Activated T-cell treated with anti-CD3 and anti-CD28 coated beads, Interleukin-2, amount 50 U/mL, for 4 hours (primary cell): Measurements from ENCODE around the gene PYDC2. TPM values are rescaled to one million over a fixed set of nuclear protein-coding genes. Genes with fewer than 3 reads are reported as not detected.
"Not testable (repeated sequence)": the region's sequence is repeated elsewhere in the genome, so short reads cannot be mapped to it uniquely, and the experiment has no call there.

Experiments used
- ATAC-seq, 2 donors: fragments of 200-7000 bp; cut with Tn5 transposase; one replicate each; pipeline ENCODE4 v1.10.0; 2021
- DNase-seq: peaks from one replicate; pipeline ENCODE4 v3.0.0-alpha.2; 2020
- H3K27me3 Mint-ChIP-seq: one replicate; pipeline ENCODE4 v1.8.0; 2021; ENCODE audit warnings: low read depth, mixed read lengths
- H3K36me3 Mint-ChIP-seq: one replicate; pipeline ENCODE4 v1.8.0; 2022; ENCODE audit warnings: mixed read lengths; ENCODE audit not compliant: insufficient read depth
- H3K4me1 Mint-ChIP-seq: one replicate; pipeline ENCODE4 v1.8.0; 2021; ENCODE audit warnings: low read depth, mixed read lengths
- H3K4me3 Mint-ChIP-seq: one replicate; pipeline ENCODE4 v1.8.0; 2021; ENCODE audit warnings: mild to moderate bottlenecking, moderate library complexity, mixed read lengths
- H3K9me3 Mint-ChIP-seq: one replicate; pipeline ENCODE4 v1.8.0; 2021; ENCODE audit warnings: mixed read lengths
- total RNA-seq, 3 donors: library from RNA; stranded (reverse); gene quantifications; one replicate each; pipeline ENCODE4 v1.2.1, GENCODE V29; 2021

The PYDC2 gene
- total RNA-seq, 3 donors from 2014 or later = not detected

- Mint-ChIP-seq H3K4me3 (no peak overlapping the region), H3K27me3 (no peaks in the 10 kb centered on the region), H3K36me3 (no peaks in the 10 kb centered on the region), H3K4me1 (no peaks in the 10 kb centered on the region), H3K9me3 (peaks cover 3% of the 10 kb centered on the region)
- DNase-seq (no peak), ATAC-seq (no peak)
Observed at GRCh38 chr3:191438150-191438814, 22.7 kb upstream of the PYDC2 start.

GRCh38 chr3:191440532-191440931 is 20.4 kb upstream of the PYDC2 start:
- no peaks in the 10 kb centered on the region for H3K27me3 Mint-ChIP-seq
- peaks cover 3% of the 10 kb centered on the region for H3K9me3 Mint-ChIP-seq
- H3K36me3 Mint-ChIP-seq = no peaks in the 10 kb centered on the region
- no peak for DNase-seq
- ATAC-seq = no peak
- H3K4me1 Mint-ChIP-seq = no peaks in the 10 kb centered on the region
- H3K4me3 Mint-ChIP-seq = no peak overlapping the region

GRCh38 chr3:191441687-191442086 is 19.3 kb upstream of the PYDC2 start:
- H3K4me3 Mint-ChIP-seq = no peak overlapping the region
- H3K27me3 Mint-ChIP-seq = no peaks in the 10 kb centered on the region
- DNase-seq (no peak), ATAC-seq (no peak)
- peaks cover 3% of the 10 kb centered on the region for H3K9me3 Mint-ChIP-seq
- no peaks in the 10 kb centered on the region for H3K36me3 Mint-ChIP-seq
- H3K4me1 Mint-ChIP-seq = no peaks in the 10 kb centered on the region

GRCh38 chr3:191444569-191444968 is 16.4 kb upstream of the PYDC2 start:
- no peak for ATAC-seq
- H3K36me3 Mint-ChIP-seq = no peaks in the 10 kb centered on the region

GRCh38 chr3:191449256-191449655 is 11.7 kb upstream of the PYDC2 start:
- Mint-ChIP-seq H3K36me3 (no peaks in the 10 kb centered on the region), H3K4me3 (no peak overlapping the region), H3K4me1 (no peaks in the 10 kb centered on the region), H3K9me3 (peaks cover 15% of the 10 kb centered on the region), H3K27me3 (no peaks in the 10 kb centered on the region)
- ATAC-seq (no peak), DNase-seq (no peak)

More at GRCh38 chr3:191444569-191444968, 16.4 kb upstream of the PYDC2 start:
- Mint-ChIP-seq H3K9me3 (peaks cover 7% of the 10 kb centered on the region), H3K27me3 (no peaks in the 10 kb centered on the region), H3K4me3 (no peak overlapping the region), H3K4me1 (no peaks in the 10 kb centered on the region)
- DNase-seq = no peak

GRCh38 chr3:191455257-191455952 is 5.6 kb upstream of the PYDC2 start:
- Mint-ChIP-seq H3K27me3 (no peaks in the 10 kb centered on the region), H3K9me3 (peaks cover 10% of the 10 kb centered on the region), H3K4me1 (no peaks in the 10 kb centered on the region), H3K4me3 (no peak overlapping the region), H3K36me3 (no peaks in the 10 kb centered on the region)
- DNase-seq (no peak), ATAC-seq (no peak)

- no peaks in the 10 kb centered on the region for H3K9me3 Mint-ChIP-seq
Observed at GRCh38 chr3:191460360-191460759, 603 bp upstream of the PYDC2 start.

GRCh38 chr3:191470080-191470479 is 9.1 kb downstream of the PYDC2 start:
- H3K36me3 Mint-ChIP-seq = no peaks in the 10 kb centered on the region

More at GRCh38 chr3:191460360-191460759, 603 bp upstream of the PYDC2 start:
- ATAC-seq (no peak), DNase-seq (no peak)
- Mint-ChIP-seq H3K27me3 (no peaks in the 10 kb centered on the region), H3K4me1 (no peaks in the 10 kb centered on the region), H3K4me3 (no peak overlapping the region), H3K36me3 (no peaks in the 10 kb centered on the region)

GRCh38 chr3:191470545-191470944 is 9.6 kb downstream of the PYDC2 start:
- Mint-ChIP-seq H3K36me3 (no peaks in the 10 kb centered on the region), H3K4me3 (no peak overlapping the region), H3K4me1 (no peaks in the 10 kb centered on the region), H3K9me3 (peaks cover 4% of the 10 kb centered on the region), H3K27me3 (no peaks in the 10 kb centered on the region)
- ATAC-seq (no peak), DNase-seq (no peak)

More at GRCh38 chr3:191470080-191470479, 9.1 kb downstream of the PYDC2 start:
- Mint-ChIP-seq H3K4me1 (no peaks in the 10 kb centered on the region), H3K4me3 (no peak overlapping the region), H3K9me3 (peaks cover 4% of the 10 kb centered on the region), H3K27me3 (no peaks in the 10 kb centered on the region)
- DNase-seq (no peak), ATAC-seq (no peak)

- H3K27me3 Mint-ChIP-seq = no peaks in the 10 kb centered on the region
- no peak for DNase-seq
- no peaks in the 10 kb centered on the region for H3K36me3 Mint-ChIP-seq
- H3K9me3 Mint-ChIP-seq = peaks cover 4% of the 10 kb centered on the region
- no peaks in the 10 kb centered on the region for H3K4me1 Mint-ChIP-seq
- no peak overlapping the region for H3K4me3 Mint-ChIP-seq
- no peak for ATAC-seq
Observed at GRCh38 chr3:191473661-191474198, 12.8 kb downstream of the PYDC2 start.

GRCh38 chr3:191476066-191476772 is 15.3 kb downstream of the PYDC2 start:
- H3K4me3 Mint-ChIP-seq = no peak overlapping the region
- no peaks in the 10 kb centered on the region for H3K36me3 Mint-ChIP-seq
- no peaks in the 10 kb centered on the region for H3K4me1 Mint-ChIP-seq
- ATAC-seq (no peak), DNase-seq (no peak)
- H3K27me3 Mint-ChIP-seq = no peaks in the 10 kb centered on the region
- H3K9me3 Mint-ChIP-seq = peaks cover 10% of the 10 kb centered on the region

GRCh38 chr3:191483994-191484393 is 23.0 kb downstream of the PYDC2 start:
- DNase-seq, ATAC-seq, H3K4me3 Mint-ChIP-seq, H3K4me1 Mint-ChIP-seq, H3K36me3 Mint-ChIP-seq, H3K27me3 Mint-ChIP-seq: not testable (repeated sequence)
- H3K9me3 Mint-ChIP-seq = peaks cover 15% of the 10 kb centered on the region

GRCh38 chr3:191484461-191484860 is 23.5 kb downstream of the PYDC2 start:
- H3K4me3 Mint-ChIP-seq = no peak overlapping the region
- ATAC-seq (no peak), DNase-seq (no peak)
- peaks cover 15% of the 10 kb centered on the region for H3K9me3 Mint-ChIP-seq
- no peaks in the 10 kb centered on the region for H3K36me3 Mint-ChIP-seq
- no peaks in the 10 kb centered on the region for H3K4me1 Mint-ChIP-seq
- no peaks in the 10 kb centered on the region for H3K27me3 Mint-ChIP-seq

- Mint-ChIP-seq H3K4me1 (no peaks in the 10 kb centered on the region), H3K9me3 (peaks cover 4% of the 10 kb centered on the region), H3K4me3 (no peak overlapping the region), H3K36me3 (no peaks in the 10 kb centered on the region), H3K27me3 (no peaks in the 10 kb centered on the region)
- DNase-seq (no peak), ATAC-seq (no peak)
Observed at GRCh38 chr3:191492601-191493000, 31.6 kb downstream of the PYDC2 start.
